ENCODE data around the gene EVL.
"Not testable (repeated sequence)": the region's sequence is repeated elsewhere in the genome, so short reads cannot be mapped to it uniquely, and the experiment has no call there.

The EVL gene

GRCh38 chr14:100172811-100173210 is 107.6 kb downstream of the EVL start:
- DNase-seq (ENCODE audit: low read depth): no peak

- no peak for DNase-seq (ENCODE audit: low read depth)
These were observed 108.1 kb downstream of the EVL start for GRCh38 chr14:100173353-100173752.

- no peak for DNase-seq (ENCODE audit: low read depth)
These were observed 111.6 kb downstream of the EVL start for GRCh38 chr14:100176811-100177327.

- no peak for DNase-seq (ENCODE audit: low read depth)
These were observed 113.5 kb downstream of the EVL start for GRCh38 chr14:100178691-100179090.

GRCh38 chr14:100180671-100181070 is 115.4 kb downstream of the EVL start:
- not testable (repeated sequence) for DNase-seq (ENCODE audit: low read depth)

GRCh38 chr14:100181876-100182551 is 116.8 kb downstream of the EVL start:
- not testable (repeated sequence) for DNase-seq (ENCODE audit: low read depth)

GRCh38 chr14:100187247-100187833 is 122.1 kb downstream of the EVL start:
- no peak for DNase-seq (ENCODE audit: low read depth)

GRCh38 chr14:100188392-100189030 is 123.3 kb downstream of the EVL start:
- DNase-seq (ENCODE audit: low read depth): no peak

- DNase-seq (ENCODE audit: low read depth): no peak
These were observed 124.9 kb downstream of the EVL start for GRCh38 chr14:100190126-100190525.

- DNase-seq (ENCODE audit: low read depth): no peak
These were observed 126.5 kb downstream of the EVL start for GRCh38 chr14:100191584-100192249.

GRCh38 chr14:100192250-100192671 is 127.0 kb downstream of the EVL start:
- DNase-seq (ENCODE audit: low read depth): no peak

- DNase-seq (ENCODE audit: low read depth): peak; percentile 99
These were observed 127.6 kb downstream of the EVL start for GRCh38 chr14:100192672-100193416.
